IMR-90 (cell line): ENCODE measurements around the gene CTBP2. TPM values are rescaled to one million over a fixed set of nuclear protein-coding genes. Genes with fewer than 3 reads are reported as not detected.

Source experiments
- ATAC-seq: fragments of 200-7000 bp; cut with Tn5 transposase; 2 replicates; pipeline ENCODE4 v1.9.1; 2020; ENCODE audit warnings: low read depth, mild to moderate bottlenecking, moderate library complexity
- BruUV-seq: library from RNA; stranded (reverse); fragments of 400-500 nt; replicated peaks from 2 replicates; lab custom pipeline; 2021; lab: Mats Ljungman, UMichigan
- CTCF ChIA-PET: fragments of 300-600 bp; formaldehyde crosslinking; extraction: SDS; loops from one replicate; lab custom pipeline; 2021; ENCODE audit warnings: antibody characterized with exemption; lab: Yijun Ruan, JAX
- POLR2A ChIA-PET: fragments of 300-600 bp; sonication (Branson Sonifier 250); formaldehyde crosslinking; loops from one replicate; lab custom pipeline; 2022; ENCODE audit warnings: antibody characterized with exemption; ENCODE audit not compliant: unreplicated experiment; lab: Charles Lee
- DNase-seq: peaks from one replicate; pipeline ENCODE4 v3.0.0; 2013
- H2AFZ ChIP-seq: replicated peaks from 2 replicates; pipeline ENCODE3; 2013; ENCODE audit warnings: low read length, mild to moderate bottlenecking; ENCODE audit not compliant: poor library complexity
- H2AK5ac ChIP-seq: 2 replicates; pipeline ENCODE4 v1.6.1; 2013; ENCODE audit warnings: low read depth, low read length, inconsistent platforms
- H2AK9ac ChIP-seq: replicated peaks from 2 replicates; pipeline ENCODE3; 2013; ENCODE audit warnings: mild to moderate bottlenecking, low read depth, low read length, moderate library complexity; ENCODE audit not compliant: poor library complexity
- H2BK120ac ChIP-seq: 2 replicates; pipeline ENCODE4 v1.6.1; 2013; ENCODE audit warnings: low read depth, low read length, inconsistent platforms
- H2BK15ac ChIP-seq: 3 replicates; pipeline ENCODE4 v1.6.1; 2013; ENCODE audit warnings: low read depth, low read length, inconsistent platforms
- H2BK20ac ChIP-seq: 2 replicates; pipeline ENCODE4 v1.6.1; 2013; ENCODE audit warnings: low read depth, mild to moderate bottlenecking, inconsistent platforms, low read length, moderate library complexity
- H2BK5ac ChIP-seq: 2 replicates; pipeline ENCODE4 v1.6.1; 2013; ENCODE audit warnings: mild to moderate bottlenecking, low read depth, low read length, inconsistent platforms; ENCODE audit not compliant: poor library complexity, severe bottlenecking
- H3K14ac ChIP-seq: replicated peaks from 2 replicates; pipeline ENCODE4 v1.6.1; 2013; ENCODE audit warnings: low read depth, low read length, inconsistent platforms
- H3K18ac ChIP-seq: 2 replicates; pipeline ENCODE4 v1.6.1; 2013; ENCODE audit warnings: low read depth, low read length, control low read depth
- H3K23ac ChIP-seq: 2 replicates; pipeline ENCODE4 v1.6.1; 2013; ENCODE audit warnings: low read depth, low read length, inconsistent platforms
- H3K27ac ChIP-seq: 2 replicates; pipeline ENCODE4 v1.5.1; 2013; ENCODE audit warnings: mild to moderate bottlenecking, control low read depth, low read length; ENCODE audit not compliant: insufficient read depth
- H3K27me3 ChIP-seq: 2 replicates; pipeline ENCODE4 v1.6.1; 2013; ENCODE audit warnings: low read length; ENCODE audit not compliant: control insufficient read depth, insufficient read depth
- H3K36me3 ChIP-seq: 2 replicates; pipeline ENCODE4 v1.6.1; 2013; ENCODE audit warnings: low read length, mixed read lengths; ENCODE audit not compliant: control insufficient read depth, insufficient read depth
- H3K4ac ChIP-seq: 2 replicates; pipeline ENCODE4 v1.6.1; 2013; ENCODE audit warnings: low read depth, low read length, inconsistent platforms
- H3K4me1 ChIP-seq: 2 replicates; pipeline ENCODE4 v1.6.1; 2013; ENCODE audit warnings: low read length, mixed read lengths; ENCODE audit not compliant: control insufficient read depth, insufficient read depth
- H3K4me2 ChIP-seq: 2 replicates; pipeline ENCODE4 v1.6.1; 2013; ENCODE audit warnings: low read depth, mild to moderate bottlenecking, control low read depth, low read length, moderate library complexity
- H3K4me3 ChIP-seq: 2 replicates; pipeline ENCODE4 v1.5.1; 2013; ENCODE audit warnings: low read depth, mild to moderate bottlenecking, control low read depth, low read length, moderate library complexity; ENCODE audit not compliant: insufficient read depth
- H3K56ac ChIP-seq: 2 replicates; pipeline ENCODE4 v1.6.1; 2013; ENCODE audit warnings: low read length, inconsistent platforms; ENCODE audit not compliant: insufficient read depth; ENCODE audit errors: extremely low read depth
- H3K79me1 ChIP-seq, 2 experiments: 2 replicates each; pipeline ENCODE4 v1.6.1; 2013; ENCODE audit warnings: low read length in 2 of 2, inconsistent platforms in 1 of 2, low read depth in 1 of 2
- H3K9ac ChIP-seq: 2 replicates; pipeline ENCODE4 v1.6.1; 2013; ENCODE audit warnings: low read depth, low read length, control low read depth
- H3K9me1 ChIP-seq: 2 replicates; pipeline ENCODE4 v1.6.1; 2013; ENCODE audit warnings: low read length, inconsistent platforms; ENCODE audit not compliant: insufficient read depth
- H3K9me3 ChIP-seq: 2 replicates; pipeline ENCODE4 v1.6.1; 2013; ENCODE audit warnings: low read length; ENCODE audit not compliant: control insufficient read depth, insufficient read depth
- H4K20me1 ChIP-seq: 2 replicates; pipeline ENCODE4 v1.6.1; 2013; ENCODE audit warnings: low read length, inconsistent platforms; ENCODE audit not compliant: insufficient read depth
- H4K5ac ChIP-seq: 2 replicates; pipeline ENCODE4 v1.6.1; 2013; ENCODE audit warnings: mild to moderate bottlenecking, low read depth, low read length, control low read depth
- H4K8ac ChIP-seq, 2 experiments: 2 replicates each; pipeline ENCODE4 v1.6.1; 2013; ENCODE audit warnings: low read depth in 2 of 2, low read length in 2 of 2, control low read depth in 1 of 2, inconsistent platforms in 1 of 2
- H4K91ac ChIP-seq: 2 replicates; pipeline ENCODE4 v1.6.1; 2013; ENCODE audit warnings: low read depth, low read length, inconsistent platforms; ENCODE audit not compliant: insufficient read depth
- BHLHE40 ChIP-seq: fragments of 150-350 bp; IDR thresholded peaks from 2 replicates; pipeline ENCODE4 v1.6.1; 2016; ENCODE audit warnings: mild to moderate bottlenecking, low read depth, low read length
- CEBPB ChIP-seq: IDR thresholded peaks from 2 replicates; pipeline ENCODE4 v1.6.1; 2012; ENCODE audit warnings: low read depth, low read length, improper control_type of control experiment
- CTCF ChIP-seq: conservative IDR thresholded peaks from 2 replicates; pipeline ENCODE4 v1.5.1; 2012; ENCODE audit warnings: mild to moderate bottlenecking, low read depth, low read length, improper control_type of control experiment
- ELK1 ChIP-seq: fragments of 150-350 bp; IDR thresholded peaks from 2 replicates; pipeline ENCODE4 v1.6.1; 2016; ENCODE audit warnings: low read depth, mild to moderate bottlenecking, low read length, moderate library complexity, borderline replicate concordance
- FOS ChIP-seq: fragments of 150-350 bp; IDR thresholded peaks from 2 replicates; pipeline ENCODE4 v1.6.1; 2016; ENCODE audit warnings: low read depth, low read length
- MAZ ChIP-seq: IDR thresholded peaks from 2 replicates; pipeline ENCODE4 v1.6.1; 2012; ENCODE audit warnings: low read depth, mild to moderate bottlenecking, low read length, improper control_type of control experiment, moderate library complexity, borderline replicate concordance
- MXI1 ChIP-seq: IDR thresholded peaks from 2 replicates; pipeline ENCODE4 v1.6.1; 2012; ENCODE audit warnings: low read depth, mild to moderate bottlenecking, low read length, moderate library complexity, borderline replicate concordance
- NFE2L2 ChIP-seq: fragments of 150-350 bp; IDR thresholded peaks from 2 replicates; pipeline ENCODE4 v1.6.1; 2016; ENCODE audit warnings: low read depth, mild to moderate bottlenecking, low read length
- RCOR1 ChIP-seq: IDR thresholded peaks from 2 replicates; pipeline ENCODE4 v1.6.1; 2012; ENCODE audit warnings: mild to moderate bottlenecking, low read length, improper control_type of control experiment; ENCODE audit not compliant: insufficient replicate concordance
- SMC3 ChIP-seq: fragments of 150-350 bp; IDR thresholded peaks from 2 replicates; pipeline ENCODE4 v1.6.1; 2016; ENCODE audit warnings: low read depth, mild to moderate bottlenecking, antibody characterized with exemption, low read length, moderate library complexity
- USF2 ChIP-seq: fragments of 150-350 bp; IDR thresholded peaks from 2 replicates; pipeline ENCODE4 v1.6.1; 2017; ENCODE audit warnings: mild to moderate bottlenecking, antibody characterized with exemption, low read length, low read depth
- WGBS, 2 experiments: methylation state at CpG; one replicate each; pipeline versions ENCODE4 v1.1.5 to v1.1.7; 2013; ENCODE audit warnings: missing lambda C conversion rate in 2 of 2; ENCODE audit not compliant: insufficient read length in 1 of 2; ENCODE audit errors: extremely low coverage in 2 of 2; 5-methylcytosine and 5-hydroxymethylcytosine counted together
- dilution Hi-C: fragments of 300-500 bp; cut with HindIII; formaldehyde crosslinking; loops from one replicate; pipeline ENCODE4 v1.14.3; 2018; ENCODE audit warnings: low sequenced_read_pairs; ENCODE audit not compliant: unreplicated experiment
- in situ Hi-C: fragments of 300-500 bp; cut with MboI; formaldehyde crosslinking; loops from 3 replicates; pipeline ENCODE4 v1.14.3; 2019; ENCODE audit warnings: low sequenced_read_pairs, inconsistent platforms, mixed read lengths
- intact Hi-C: fragments of 100-400 bp; cut with micrococcal nuclease; formaldehyde crosslinking; loops from 2 replicates; pipeline ENCODE4 v1.10.0; 2022
- polyA plus RNA-seq, 3 experiments: library from polyadenylated mRNA; depleted of rRNA; stranded (reverse); fragments of >200 nt; gene quantifications; 2 replicates each; pipeline ENCODE4 v1.2.3, GENCODE V29; 2012; ENCODE audit warnings: low replicate concordance in 1 of 3
- total RNA-seq: library from RNA; depleted of rRNA; stranded (reverse); fragments of >200 nt; gene quantifications from 2 replicates; pipeline ENCODE4 v1.2.3, GENCODE V29; 2012

Gene CTBP2
- total and polyA plus RNA-seq, 2 of the 4 experiments (the other 2 are of a cell fraction): 81.0 to 86.6 TPM

GRCh38 chr10:125035588-125036295 lies 124.6 kb downstream of the CTBP2 start (continued):
- TF ChIP-seq ELK1: no peak

GRCh38 chr10:125035136-125035535 lies 125.2 kb downstream of the CTBP2 start:
- H3K4me3 ChIP-seq: peak overlapping the region; percentile 33; the same call in 1 of the 2 replicates
- dilution Hi-C loops (no loop called here), in situ Hi-C loops (no loop called here), intact Hi-C loops (no loop called here)
- peak overlapping the region; percentile 66 for H4K5ac ChIP-seq
- peak overlapping the region; percentile 46 for H3K9ac ChIP-seq
- H2AK5ac ChIP-seq: peak overlapping the region; percentile 82
- peak overlapping the region; percentile 90 for H3K4ac ChIP-seq
- H3K9me1 ChIP-seq: peaks cover 58% of the 10 kb centered on the region
- H3K79me1 ChIP-seq: peaks cover 40 to 93% of the 10 kb centered on the region in 2 experiments
- peak overlapping the region; percentile 70 for H3K14ac ChIP-seq
- WGBS, 2 experiments: 86% methylated on average over 1 of the region's 11 CpGs; no CpG with 5 or more reads in 1 of the 2 experiments
- TF ChIP-seq CEBPB (no peak), SMC3 (no peak), CTCF (no peak), MAZ (peak; percentile 25; the same call in 1 of the 2 replicates), USF2 (peak; percentile 30; the same call in 1 of the 2 replicates), MXI1 (no peak), NFE2L2 (no peak), RCOR1 (peak; percentile 17), BHLHE40 (0 out of 2 replicates have a peak, but pooled peaks have one; percentile 54), FOS (peak; percentile 64)
- peak overlapping the region; percentile 19 to 85; a peak in 3 of 4 replicates for H4K8ac ChIP-seq
- no peaks in the 10 kb centered on the region for H3K9me3 ChIP-seq
- ATAC-seq (peak; percentile 84), DNase-seq (peak; percentile 98)
- POLR2A ChIA-PET: no interaction called here
- peak overlapping the region; percentile 70 for H2AFZ ChIP-seq
- H4K91ac ChIP-seq: peak overlapping the region; percentile 87
- H3K36me3 ChIP-seq: peaks cover 13% of the 10 kb centered on the region; the same call in 1 of the 2 replicates
- peak overlapping the region; percentile 91 for H2BK5ac ChIP-seq
- H3K27ac ChIP-seq: peak overlapping the region; percentile 83
- H2BK120ac ChIP-seq: peak overlapping the region; percentile 91
- no TSS peak for BruUV-seq
- H2AK9ac ChIP-seq: peak overlapping the region; percentile 92
- peak overlapping the region; percentile 62; the same call in 1 of the 3 replicates for H2BK15ac ChIP-seq
- peaks cover 31% of the 10 kb centered on the region for H3K4me1 ChIP-seq
- peak overlapping the region; percentile 84 for H3K18ac ChIP-seq
- H3K27me3 ChIP-seq: no peaks in the 10 kb centered on the region
- peak overlapping the region; percentile 91 for H3K23ac ChIP-seq
- CTCF ChIA-PET: interaction anchor here (0.7 to 2.4 kb wide), 4 partner anchors 13 to 509 kb away, joined by 4 to 10 read pairs (median 7); no protein-coding TSS in a partner anchor
- H3K4me2 ChIP-seq: peak overlapping the region; percentile 91
- peaks cover 62% of the 10 kb centered on the region for H4K20me1 ChIP-seq
- H3K56ac ChIP-seq: peak overlapping the region; percentile 88; the same call in 1 of the 2 replicates
- H2BK20ac ChIP-seq: peak overlapping the region; percentile 91
